EH (cell line): ENCODE results near the gene DAB1.
A peak's percentile ranks its signal among the peaks of the same experiment; 100 is the strongest.
"Not testable (repeated sequence)": the region's sequence is repeated elsewhere in the genome, so short reads cannot be mapped to it uniquely, and the experiment has no call there.

Source experiments
- DNase-seq: peaks from one replicate; pipeline ENCODE4 v3.0.0-alpha.2; 2015; ENCODE audit warnings: low read depth

The DAB1 gene

GRCh38 chr1:57117753-57118152 lies 306.1 kb downstream of the DAB1 start:
- no peak for DNase-seq

- no peak for DNase-seq
Measured at GRCh38 chr1:57116871-57117270, 307.0 kb downstream of the DAB1 start.

GRCh38 chr1:57115030-57115614 lies 308.7 kb downstream of the DAB1 start:
- no peak for DNase-seq

- DNase-seq = no peak
Measured at GRCh38 chr1:57112148-57112547, 311.7 kb downstream of the DAB1 start.

GRCh38 chr1:57111175-57111574 lies 312.7 kb downstream of the DAB1 start:
- DNase-seq = no peak

GRCh38 chr1:57109883-57110282 lies 314.0 kb downstream of the DAB1 start:
- no peak for DNase-seq

GRCh38 chr1:57109247-57109646 lies 314.6 kb downstream of the DAB1 start:
- DNase-seq = peak; percentile 46

- DNase-seq = no peak
Measured at GRCh38 chr1:57106296-57106695, 317.6 kb downstream of the DAB1 start.

- DNase-seq = no peak
Measured at GRCh38 chr1:57102561-57103326, 321.1 kb downstream of the DAB1 start.

GRCh38 chr1:57101209-57101608 lies 322.7 kb downstream of the DAB1 start:
- peak; percentile 14 for DNase-seq

GRCh38 chr1:57094749-57095148 lies 329.1 kb downstream of the DAB1 start:
- no peak for DNase-seq

- DNase-seq = no peak
Measured at GRCh38 chr1:57093122-57093521, 330.7 kb downstream of the DAB1 start.

GRCh38 chr1:57091642-57092041 lies 332.2 kb downstream of the DAB1 start:
- no peak for DNase-seq

- DNase-seq = peak; percentile 11
Measured at GRCh38 chr1:57089855-57090254, 334.0 kb downstream of the DAB1 start.

- DNase-seq = no peak
Measured at GRCh38 chr1:57089221-57089620, 334.6 kb downstream of the DAB1 start.

- DNase-seq = no peak
Measured at GRCh38 chr1:57088653-57089052, 335.2 kb downstream of the DAB1 start.

GRCh38 chr1:57087660-57088059 lies 336.2 kb downstream of the DAB1 start:
- not testable (repeated sequence) for DNase-seq

- no peak for DNase-seq
Measured at GRCh38 chr1:57086154-57086553, 337.7 kb downstream of the DAB1 start.

- no peak for DNase-seq
Measured at GRCh38 chr1:57084701-57085100, 339.2 kb downstream of the DAB1 start.

GRCh38 chr1:57082711-57083439 lies 341.0 kb downstream of the DAB1 start:
- DNase-seq = no peak

- DNase-seq = no peak
Measured at GRCh38 chr1:57079454-57080157, 344.3 kb downstream of the DAB1 start.

GRCh38 chr1:57072401-57073110 lies 351.3 kb downstream of the DAB1 start:
- DNase-seq = no peak
